Stimulated activated CD8-positive, alpha-beta memory T cell treated with anti-CD3 and anti-CD28 coated beads, Interleukin-7, amount 100 ng/mL, for 4 hours (primary cell): Measurements from ENCODE around the gene COX14.
"Not testable (repeated sequence)": the region's sequence is repeated elsewhere in the genome, so short reads cannot be mapped to it uniquely, and the experiment has no call there.

ENCODE experiments used
- DNase-seq, 2 donors: peaks; one replicate each; pipeline ENCODE4 v3.0.0-alpha.2; 2020; ENCODE audit warnings: low read depth in 2 of 2

Gene COX14

GRCh38 chr12:50111693-50112455, at the start of gene COX14:
Gene COX14, plus strand, starts transcription at chr12:50112236. Its CDS starts 7,808 bp downstream, at chr12:50120044.
- peak; percentile 97 to 99 for DNase-seq

- DNase-seq, result no peak
Measured at GRCh38 chr12:50062728-50063460, 49.1 kb upstream of the COX14 start.

- no peak for DNase-seq
Measured at GRCh38 chr12:50065726-50066310, 46.2 kb upstream of the COX14 start.

- DNase-seq, result no peak
Measured at GRCh38 chr12:50066402-50066801, 45.6 kb upstream of the COX14 start.

- no peak for DNase-seq
Measured at GRCh38 chr12:50069069-50069468, 43.0 kb upstream of the COX14 start.

- DNase-seq, result no peak
Measured at GRCh38 chr12:50069539-50069938, 42.5 kb upstream of the COX14 start.

GRCh38 chr12:50070314-50071060, 41.5 kb upstream of the COX14 start:
- DNase-seq, result peak in 1 of 2 donors; percentile 21

GRCh38 chr12:50072198-50072907, 39.7 kb upstream of the COX14 start:
- no peak for DNase-seq

GRCh38 chr12:50073206-50073605, 38.8 kb upstream of the COX14 start:
- DNase-seq, result no peak

GRCh38 chr12:50073712-50074111, 38.3 kb upstream of the COX14 start:
- no peak for DNase-seq

- peak; percentile 58 to 63 for DNase-seq
Measured at GRCh38 chr12:50074936-50075807, 36.9 kb upstream of the COX14 start.

- no peak for DNase-seq
Measured at GRCh38 chr12:50075808-50076170, 36.2 kb upstream of the COX14 start.

GRCh38 chr12:50077099-50077498, 34.9 kb upstream of the COX14 start:
- no peak for DNase-seq

GRCh38 chr12:50078281-50078680, 33.8 kb upstream of the COX14 start:
- DNase-seq, result no peak

- no peak for DNase-seq
Measured at GRCh38 chr12:50079771-50080170, 32.3 kb upstream of the COX14 start.

GRCh38 chr12:50081096-50081808, 30.8 kb upstream of the COX14 start:
- no peak for DNase-seq

GRCh38 chr12:50082644-50083043, 29.4 kb upstream of the COX14 start:
- DNase-seq, result no peak

- DNase-seq, result no peak
Measured at GRCh38 chr12:50083301-50083700, 28.7 kb upstream of the COX14 start.

GRCh38 chr12:50084409-50084774, 27.6 kb upstream of the COX14 start:
- DNase-seq, result not testable (repeated sequence)
